HG03196 (cell line): ENCODE data around the gene EPHA1.

Experiments used
- ATAC-seq: cut with Tn5 transposase; IDR thresholded peaks from one replicate; pipeline ENCODE4 v1.9.1; 2021; ENCODE audit not compliant: unreplicated experiment

Gene EPHA1

GRCh38 chr7:143375298-143376034, 33.2 kb downstream of the EPHA1 start:
- ATAC-seq, result no peak

GRCh38 chr7:143374561-143374960, 34.1 kb downstream of the EPHA1 start:
- no peak for ATAC-seq

GRCh38 chr7:143373255-143373794, 35.3 kb downstream of the EPHA1 start:
- ATAC-seq, result no peak

GRCh38 chr7:143372070-143372469, 36.6 kb downstream of the EPHA1 start:
- no peak for ATAC-seq

GRCh38 chr7:143369678-143370651, 38.7 kb downstream of the EPHA1 start:
- no peak for ATAC-seq

GRCh38 chr7:143368387-143368786, 40.3 kb downstream of the EPHA1 start:
- no peak for ATAC-seq

GRCh38 chr7:143367972-143368371, 40.7 kb downstream of the EPHA1 start:
- ATAC-seq, result no peak

- ATAC-seq, result no peak
Measured at GRCh38 chr7:143363016-143363937, 45.4 kb downstream of the EPHA1 start.

GRCh38 chr7:143362131-143363015, 46.3 kb downstream of the EPHA1 start, which contains the start of gene FAM131B:
FAM131B (minus strand) TSS chr7:143362713; CDS start chr7:143362603, 110 bp downstream.
- no peak for ATAC-seq

- ATAC-seq, result no peak
Measured at GRCh38 chr7:143361552-143362130, 47.0 kb downstream of the EPHA1 start.

GRCh38 chr7:143360788-143361551, 47.7 kb downstream of the EPHA1 start:
- ATAC-seq, result no peak

- no peak for ATAC-seq
Measured at GRCh38 chr7:143359771-143360353, 48.8 kb downstream of the EPHA1 start.

GRCh38 chr7:143358626-143359025, 50.0 kb downstream of the EPHA1 start:
- ATAC-seq, result no peak

GRCh38 chr7:143356414-143357050, 52.1 kb downstream of the EPHA1 start:
- ATAC-seq, result no peak

- ATAC-seq, result no peak
Measured at GRCh38 chr7:143355450-143356385, 52.9 kb downstream of the EPHA1 start.

GRCh38 chr7:143354965-143355364, 53.7 kb downstream of the EPHA1 start:
- ATAC-seq, result no peak
